Measurements from ENCODE around the gene WDR75.
"Not testable (repeated sequence)": the region's sequence is repeated elsewhere in the genome, so short reads cannot be mapped to it uniquely, and the experiment has no call there.

WDR75 gene

GRCh38 chr2:189442468-189442867, 1.2 kb downstream of the WDR75 start:
- DNase-seq = no peak

GRCh38 chr2:189444322-189444721, 3.0 kb downstream of the WDR75 start:
- no peak for DNase-seq

GRCh38 chr2:189446780-189447179, 5.5 kb downstream of the WDR75 start:
- DNase-seq = no peak

- DNase-seq = no peak
These were observed 12.7 kb downstream of the WDR75 start for GRCh38 chr2:189454009-189454408.

GRCh38 chr2:189465076-189465475, 23.8 kb downstream of the WDR75 start:
- no peak for DNase-seq

- no peak for DNase-seq
These were observed 24.2 kb downstream of the WDR75 start for GRCh38 chr2:189465478-189465877.

- no peak for DNase-seq
These were observed 24.8 kb downstream of the WDR75 start for GRCh38 chr2:189466046-189466445.

GRCh38 chr2:189466656-189467055, 25.4 kb downstream of the WDR75 start:
- no peak for DNase-seq

- no peak for DNase-seq
These were observed 25.9 kb downstream of the WDR75 start for GRCh38 chr2:189467160-189467559.

- no peak for DNase-seq
These were observed 26.3 kb downstream of the WDR75 start for GRCh38 chr2:189467593-189467992.

- peak; percentile 4 for DNase-seq
These were observed 33.3 kb downstream of the WDR75 start for GRCh38 chr2:189474526-189474925.

- DNase-seq = no peak
These were observed 36.5 kb downstream of the WDR75 start for GRCh38 chr2:189477756-189478155.

GRCh38 chr2:189478289-189478688, 37.0 kb downstream of the WDR75 start:
- DNase-seq = not testable (repeated sequence)

- no peak for DNase-seq
These were observed 39.8 kb downstream of the WDR75 start for GRCh38 chr2:189481071-189481470.

- no peak for DNase-seq
These were observed 42.3 kb downstream of the WDR75 start for GRCh38 chr2:189483571-189483970.

GRCh38 chr2:189483980-189484740, 42.9 kb downstream of the WDR75 start:
- no peak for DNase-seq

- DNase-seq = no peak
These were observed 43.9 kb downstream of the WDR75 start for GRCh38 chr2:189485146-189485545.

- DNase-seq = no peak
These were observed 45.0 kb downstream of the WDR75 start for GRCh38 chr2:189486237-189486770.

GRCh38 chr2:189487283-189488007, 46.2 kb downstream of the WDR75 start:
- no peak for DNase-seq

- DNase-seq = no peak
These were observed 46.7 kb downstream of the WDR75 start for GRCh38 chr2:189488008-189488310.

- DNase-seq = no peak
These were observed 51.2 kb downstream of the WDR75 start for GRCh38 chr2:189492451-189492850.

- no peak for DNase-seq
These were observed 56.9 kb downstream of the WDR75 start for GRCh38 chr2:189498205-189498604.

GRCh38 chr2:189499137-189499536, 57.9 kb downstream of the WDR75 start:
- no peak for DNase-seq

- no peak for DNase-seq
These were observed 59.3 kb downstream of the WDR75 start for GRCh38 chr2:189500456-189501160.
